HG02623 (cell line): ENCODE results near the gene NTHL1.
"Not testable (repeated sequence)": the region's sequence is repeated elsewhere in the genome, so short reads cannot be mapped to it uniquely, and the experiment has no call there.

Experiments used
- ATAC-seq: cut with Tn5 transposase; IDR thresholded peaks from one replicate; pipeline ENCODE4 v1.9.1; 2021; ENCODE audit warnings: moderate library complexity; ENCODE audit not compliant: unreplicated experiment

The NTHL1 gene

DNA sequence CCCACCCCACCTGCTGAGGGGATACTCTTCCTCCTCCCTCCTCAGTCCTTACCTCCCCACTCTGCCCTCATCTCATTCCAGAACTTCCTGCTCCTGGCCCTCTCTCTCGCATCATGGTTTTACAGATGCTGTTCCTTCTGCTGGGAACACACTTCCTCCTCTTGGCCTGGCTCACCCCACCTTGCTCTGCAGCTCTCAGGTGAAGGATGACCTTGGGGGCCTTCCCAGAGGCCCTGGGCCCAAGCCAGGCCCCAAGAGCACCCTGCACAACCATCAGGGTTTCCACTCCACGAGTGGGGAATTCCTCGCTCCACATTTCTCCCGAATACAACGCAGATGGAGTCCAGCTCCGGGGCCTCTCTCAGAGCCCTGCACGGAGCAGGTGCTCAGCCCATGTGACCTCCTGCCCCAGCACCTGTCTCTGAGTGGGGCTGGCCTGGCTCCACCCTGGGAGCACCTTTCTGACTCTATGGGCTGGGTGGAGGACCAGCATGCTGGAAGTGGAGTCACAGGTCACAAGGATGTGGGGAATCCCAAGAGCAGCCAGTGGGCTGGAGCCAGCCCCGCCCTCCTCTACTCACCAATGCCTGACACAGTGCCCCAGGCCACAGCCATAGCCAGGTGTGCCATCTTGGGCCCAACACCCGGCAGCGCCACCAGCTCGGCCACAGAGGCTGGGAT lies 4.5 kb downstream of the NTHL1 start:
- ATAC-seq, result no peak

DNA sequence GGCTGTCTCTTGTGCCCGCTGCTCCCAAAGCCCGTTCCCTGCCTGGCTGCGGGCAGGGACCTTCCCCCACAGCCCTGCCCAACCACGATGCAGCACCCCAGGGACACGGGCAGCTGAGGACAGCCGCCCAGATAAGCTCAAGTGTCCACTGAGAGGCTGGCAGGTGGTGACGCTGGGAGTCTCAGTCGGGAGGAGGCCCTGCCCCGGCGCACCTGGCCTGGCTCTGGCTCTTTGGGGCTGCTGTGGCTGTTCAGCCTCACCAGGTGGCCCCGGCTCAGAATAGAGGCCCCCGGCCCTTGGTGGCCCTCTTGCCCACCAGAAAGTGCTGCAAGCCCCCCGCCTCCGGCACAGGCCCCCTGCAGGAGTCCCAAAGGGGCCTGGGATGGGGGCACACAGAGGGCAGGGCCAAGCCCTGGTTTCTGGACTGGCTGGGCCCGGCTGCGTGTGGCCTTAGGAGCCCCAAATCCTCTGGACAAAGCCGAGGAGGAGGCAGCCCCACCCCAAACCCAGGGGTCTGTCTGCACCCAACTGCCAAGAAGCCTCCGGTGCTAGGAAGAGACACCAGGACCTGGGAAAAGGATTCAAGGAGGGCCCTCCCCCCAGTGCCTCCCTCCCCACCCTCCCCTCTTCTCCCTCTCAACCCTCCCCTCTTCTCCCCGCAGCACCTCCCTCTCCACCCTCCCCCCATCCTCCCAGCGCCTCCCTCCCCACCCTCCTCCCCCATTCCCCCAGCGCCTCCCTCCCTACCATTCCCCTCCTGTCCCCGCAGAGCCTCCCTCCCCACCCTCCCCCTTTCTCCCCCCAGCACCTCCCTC lies 5.3 kb downstream of the NTHL1 start:
- no peak for ATAC-seq

DNA sequence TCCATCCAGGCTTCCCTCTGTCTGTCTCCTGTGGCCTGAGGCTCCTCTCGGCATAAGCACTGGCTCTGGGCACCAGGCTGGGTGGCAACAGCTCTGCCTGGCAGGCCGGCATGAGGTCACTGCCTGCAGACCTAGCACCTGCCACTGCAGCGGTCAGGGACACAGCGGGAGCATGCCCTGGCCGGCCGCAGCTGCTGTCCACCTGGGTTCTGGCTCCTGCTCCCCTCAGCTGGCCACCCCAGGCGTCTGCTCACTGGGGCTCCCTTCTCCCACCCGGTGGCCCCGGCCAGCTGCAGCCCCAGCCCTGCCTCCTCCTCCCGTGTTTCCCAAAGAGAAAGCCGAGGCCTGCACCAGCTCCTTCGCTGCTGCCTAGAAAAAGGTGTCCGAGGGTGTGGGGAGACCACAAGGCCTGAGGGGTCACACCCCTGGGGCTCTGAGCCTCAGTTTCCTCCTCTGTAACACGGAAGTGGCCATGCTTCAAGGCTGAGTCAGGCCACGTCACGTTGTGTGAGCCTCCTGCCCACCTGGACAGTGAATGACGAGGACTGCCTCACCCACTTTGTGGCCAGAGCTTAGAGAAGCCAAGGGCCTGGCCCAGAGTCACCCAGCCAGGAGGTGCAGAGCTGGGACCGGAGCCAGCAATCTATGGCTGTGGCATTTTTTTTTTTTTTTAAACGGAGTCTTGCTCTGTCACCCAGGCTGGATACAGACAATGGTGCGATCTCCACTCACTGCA lies 6.7 kb downstream of the NTHL1 start:
- no peak for ATAC-seq

DNA sequence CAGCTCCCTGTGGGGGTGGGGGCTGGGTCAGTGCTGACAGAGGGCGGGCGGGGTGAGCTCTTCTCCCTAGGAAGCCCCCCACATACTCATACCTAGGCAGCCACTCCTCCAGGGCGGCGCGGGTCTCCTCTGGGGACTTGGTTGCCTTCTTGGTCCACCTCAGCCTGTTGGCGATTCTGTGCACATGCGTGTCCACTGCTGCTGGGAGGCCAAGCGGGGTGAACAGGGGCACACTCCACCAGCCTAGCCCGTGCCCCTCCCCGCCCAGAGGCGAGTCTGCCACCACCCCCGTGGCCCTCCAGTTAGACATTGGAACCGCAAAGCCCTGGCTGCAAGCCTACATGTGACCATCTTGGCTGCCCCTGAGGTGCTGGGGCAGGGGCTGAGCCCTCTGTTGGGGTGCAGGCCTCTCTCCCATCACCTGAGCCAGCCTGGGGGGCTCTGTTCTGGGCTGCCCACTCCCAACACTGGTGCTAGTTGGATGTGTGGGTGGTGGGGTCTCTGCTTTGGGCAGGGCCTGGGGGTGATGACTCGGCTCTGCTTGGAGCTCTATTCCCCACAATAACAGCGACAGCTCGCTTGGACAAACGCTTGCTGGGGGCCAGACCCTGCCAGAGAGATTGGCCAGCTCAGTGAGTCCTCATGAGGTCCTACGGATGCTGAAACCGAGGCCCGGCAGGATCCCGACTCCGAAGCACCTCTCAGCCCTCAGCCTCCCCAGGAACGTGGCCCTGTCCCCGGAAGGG lies 7.4 kb downstream of the NTHL1 start:
- ATAC-seq, result no peak

DNA sequence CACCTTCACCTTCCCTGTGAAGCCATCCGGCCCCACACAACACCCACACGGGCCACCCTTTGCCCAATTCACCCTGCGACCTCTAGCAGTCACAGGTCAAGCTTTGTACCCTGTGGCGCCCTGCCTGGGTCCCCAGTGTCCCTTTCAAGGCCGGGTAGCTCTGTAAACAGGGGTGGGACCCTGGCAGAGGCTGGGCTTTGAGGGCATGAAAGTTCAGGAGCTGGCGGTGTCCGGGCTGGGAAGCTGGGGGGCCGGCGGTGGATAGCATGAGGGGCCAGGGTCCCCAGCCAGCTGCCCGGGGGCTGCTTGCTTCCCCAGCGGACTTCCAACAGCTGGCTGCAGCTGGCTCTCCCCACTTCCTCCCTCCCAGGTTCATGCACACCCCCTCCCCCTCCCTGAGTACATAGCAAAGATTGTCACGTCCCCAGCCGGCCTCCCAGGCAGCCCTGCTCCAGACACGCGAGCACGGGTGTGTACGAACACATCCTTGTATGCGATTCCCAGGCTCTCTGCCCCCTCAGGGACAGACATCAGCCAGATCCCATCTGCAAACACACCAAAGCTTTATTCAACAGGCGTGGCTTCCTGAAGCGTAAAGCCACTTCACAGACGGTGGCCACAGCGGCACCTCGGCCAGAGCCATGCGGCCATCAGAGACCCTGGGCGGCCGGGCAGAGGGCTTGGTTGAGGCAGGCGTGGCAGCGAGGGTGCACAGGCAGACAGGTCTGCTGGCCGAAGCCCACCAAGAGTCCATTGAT lies 8.2 kb downstream of the NTHL1 start:
- no peak for ATAC-seq

DNA sequence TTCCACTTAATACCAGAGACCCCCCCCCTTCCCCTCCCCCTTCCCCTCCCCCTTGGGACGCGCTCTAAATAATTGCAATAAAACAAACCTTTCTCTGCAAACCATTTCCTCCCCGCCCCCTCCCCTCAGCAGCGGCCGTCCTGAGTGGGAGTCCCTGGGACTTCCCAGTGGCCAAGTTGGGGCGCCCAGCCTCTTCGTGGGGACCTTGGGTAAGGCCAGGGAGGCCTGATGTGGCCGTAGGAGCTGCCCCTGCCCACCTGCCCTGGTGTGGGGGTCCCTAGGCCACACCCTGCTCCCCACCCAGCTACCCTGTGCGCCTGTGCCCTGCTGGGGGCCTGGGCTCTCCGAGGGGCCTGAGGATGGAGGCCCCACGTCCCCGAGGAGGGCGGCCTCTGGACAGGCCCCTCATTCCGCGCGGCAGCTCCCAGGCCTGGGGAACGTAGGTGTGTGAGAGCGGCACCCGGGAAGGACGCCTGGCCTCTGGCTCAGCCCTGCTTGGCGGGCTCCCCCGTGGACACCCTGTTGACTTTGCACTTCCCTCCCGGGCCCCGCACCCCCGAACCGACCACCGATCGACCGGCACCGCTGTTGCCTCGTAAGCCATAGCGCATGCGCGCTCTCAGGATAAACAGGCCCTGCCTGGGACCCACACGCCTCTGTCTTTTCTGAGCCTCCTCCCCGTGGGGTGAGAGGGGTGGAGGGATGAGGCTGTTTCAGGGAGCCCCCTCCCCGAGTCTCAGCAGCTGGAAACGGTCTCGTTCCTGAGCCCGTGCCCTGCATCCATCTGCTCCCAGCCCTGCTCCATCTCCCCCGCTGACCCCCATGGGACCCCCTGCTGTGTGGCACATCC lies 9.0 kb downstream of the NTHL1 start:
- no peak for ATAC-seq

DNA sequence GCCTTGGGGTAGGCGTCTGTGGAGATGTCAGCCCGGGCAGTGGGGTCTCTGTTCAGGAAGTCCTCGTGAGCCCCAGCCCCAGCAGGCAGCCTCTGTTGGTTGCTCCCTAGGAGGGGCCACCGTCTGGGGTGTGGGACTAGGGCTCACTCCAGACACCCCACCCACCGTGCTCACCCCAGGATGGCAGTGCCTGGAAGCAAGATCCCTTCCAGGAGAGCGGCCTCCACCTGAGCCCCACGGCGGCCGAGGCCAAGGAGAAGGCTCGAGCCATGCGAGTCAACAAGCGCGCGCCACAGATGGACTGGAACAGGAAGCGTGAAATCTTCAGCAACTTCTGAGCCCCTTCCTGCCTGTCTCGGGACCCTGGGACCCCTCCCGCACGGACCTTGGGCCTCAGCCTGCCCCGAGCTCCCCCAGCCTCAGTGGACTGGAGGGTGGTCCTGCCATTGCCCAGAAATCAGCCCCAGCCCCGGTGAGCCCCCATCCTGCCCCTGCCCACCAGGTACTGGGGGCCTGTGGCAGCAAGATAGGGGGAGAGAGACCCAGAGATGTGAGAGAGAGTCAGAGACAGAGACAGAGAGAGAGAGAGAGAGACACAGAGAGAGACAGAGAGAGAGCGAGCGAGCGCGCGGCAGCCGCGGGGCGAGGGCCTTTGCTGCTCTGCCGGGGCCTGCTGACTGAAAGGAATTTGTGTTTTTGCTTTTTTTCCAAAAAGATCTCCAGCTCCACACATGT lies 9.8 kb downstream of the NTHL1 start:
- ATAC-seq, result no peak

DNA sequence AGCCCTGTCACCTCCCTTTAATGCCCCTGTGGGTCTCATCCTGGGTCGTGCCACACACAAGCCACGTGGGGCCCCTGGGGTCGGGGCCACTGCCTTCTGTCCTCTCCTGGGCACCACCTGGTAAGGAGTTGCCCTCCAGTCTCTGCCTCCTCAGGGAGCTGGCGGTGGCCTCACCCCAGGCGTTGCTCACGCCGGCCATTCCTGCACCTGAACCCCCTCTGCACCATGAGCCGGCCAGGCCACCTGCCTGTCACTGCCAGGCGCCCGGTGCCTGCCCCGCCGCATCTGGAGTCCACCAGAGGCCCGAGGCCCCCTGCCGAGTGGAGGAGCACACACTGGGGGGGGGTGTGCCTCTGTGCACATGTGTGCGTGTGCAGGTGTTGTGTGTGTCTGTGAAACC lies 10.5 kb downstream of the NTHL1 start:
- ATAC-seq, result no peak

DNA sequence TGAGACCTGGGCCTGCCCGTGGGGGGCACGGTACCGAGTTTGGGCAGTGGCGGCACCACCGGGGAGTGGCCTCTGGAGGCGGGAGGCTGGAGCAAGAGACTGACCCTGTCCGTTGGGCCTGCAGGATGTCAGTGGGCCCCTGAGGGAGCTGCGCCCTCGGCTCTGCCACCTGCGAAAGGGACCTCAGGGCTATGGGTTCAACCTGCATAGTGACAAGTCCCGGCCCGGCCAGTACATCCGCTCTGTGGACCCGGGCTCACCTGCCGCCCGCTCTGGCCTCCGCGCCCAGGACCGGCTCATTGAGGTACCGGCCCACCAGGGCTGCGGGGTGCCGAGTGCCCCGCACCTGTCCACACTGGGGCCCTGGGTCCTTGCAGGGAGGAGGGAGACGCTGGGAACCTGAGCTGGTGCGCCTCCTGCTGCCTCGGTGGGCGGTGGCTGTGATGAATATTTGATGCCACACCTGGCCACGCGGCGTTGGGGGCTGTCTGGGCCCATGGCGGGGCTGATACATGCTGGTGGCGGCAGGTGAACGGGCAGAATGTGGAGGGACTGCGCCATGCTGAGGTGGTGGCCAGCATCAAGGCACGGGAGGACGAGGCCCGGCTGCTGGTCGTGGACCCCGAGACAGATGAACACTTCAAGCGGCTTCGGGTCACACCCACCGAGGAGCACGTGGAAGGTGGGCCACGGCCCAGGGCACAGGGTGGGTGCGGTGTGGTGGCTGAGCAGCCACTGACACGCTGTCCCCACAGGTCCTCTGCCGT lies 11.3 kb downstream of the NTHL1 start:
- ATAC-seq, result no peak

DNA sequence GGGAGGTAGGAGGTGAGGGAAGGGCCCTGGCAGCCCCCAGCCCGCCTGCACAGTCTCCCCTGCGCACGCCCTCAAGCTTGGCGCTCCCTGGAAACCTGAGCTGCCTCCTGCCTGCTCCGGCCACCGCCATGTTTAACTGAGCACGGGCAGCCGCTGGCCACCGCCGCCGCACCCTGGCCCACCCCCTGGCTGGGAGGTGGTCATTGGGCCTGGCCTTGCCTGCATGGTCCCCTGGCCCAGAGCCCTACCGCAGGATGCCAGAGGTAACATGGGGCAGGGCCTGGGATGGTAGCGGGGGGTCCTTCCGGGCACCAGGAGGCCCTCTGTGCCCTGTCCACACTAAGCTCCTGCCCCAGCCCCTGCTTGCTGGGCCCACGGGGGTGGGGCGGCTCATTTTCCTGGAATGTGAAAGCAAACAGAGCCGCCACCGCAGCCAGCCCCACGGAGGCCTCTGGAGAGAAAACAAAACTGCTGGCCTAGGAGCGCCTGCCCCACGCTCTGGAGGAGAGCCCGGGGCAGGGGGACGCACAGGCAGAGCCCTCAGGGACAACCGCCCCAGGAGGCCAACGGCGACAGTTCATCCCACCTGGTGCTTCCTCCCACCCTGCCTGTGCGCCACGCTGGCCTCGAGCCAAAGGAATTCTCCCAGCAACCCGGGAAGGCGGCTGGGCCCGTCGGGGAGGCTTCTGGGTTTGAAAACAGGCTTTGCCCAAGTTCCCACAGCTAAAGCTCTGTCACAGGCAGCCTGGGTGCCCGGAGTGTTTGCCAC lies 12.0 kb downstream of the NTHL1 start:
- no peak for ATAC-seq

DNA sequence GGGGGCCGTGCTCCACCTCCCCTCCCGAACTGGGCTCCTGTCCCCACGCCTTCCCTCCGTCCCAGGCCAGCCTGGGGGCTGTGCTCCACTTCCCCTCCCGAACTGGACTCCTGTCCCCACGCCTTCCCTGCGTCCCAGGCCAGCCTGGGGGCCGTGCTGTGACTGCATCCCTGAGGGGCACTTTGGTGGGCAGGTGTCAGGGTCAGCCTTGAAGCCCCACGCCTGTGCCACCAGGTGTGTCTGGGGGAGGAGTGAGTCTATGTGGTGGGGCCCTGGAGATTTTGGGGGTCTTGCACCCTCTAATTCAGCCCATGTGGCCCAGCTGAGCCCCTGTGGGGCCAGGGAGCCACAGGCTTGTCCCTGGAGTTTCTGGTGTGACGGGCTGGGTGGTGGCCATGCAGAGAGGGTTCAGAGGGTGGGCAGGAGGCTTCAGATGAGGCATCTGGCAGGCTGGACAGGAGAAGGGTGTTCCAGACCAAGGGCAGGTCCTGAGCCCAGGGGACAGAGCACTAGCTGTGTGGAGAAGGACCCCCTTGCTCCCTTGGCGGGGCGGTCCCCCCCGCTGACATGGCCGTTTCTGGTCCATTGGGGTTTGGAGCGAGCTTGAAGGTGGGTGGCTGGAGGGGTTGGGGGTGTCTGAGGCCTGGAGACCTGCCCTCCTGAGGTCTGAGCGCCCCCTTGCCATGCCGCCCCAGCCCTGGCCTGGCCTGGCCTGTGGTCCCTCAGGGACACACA lies 12.8 kb downstream of the NTHL1 start:
- ATAC-seq, result no peak

DNA sequence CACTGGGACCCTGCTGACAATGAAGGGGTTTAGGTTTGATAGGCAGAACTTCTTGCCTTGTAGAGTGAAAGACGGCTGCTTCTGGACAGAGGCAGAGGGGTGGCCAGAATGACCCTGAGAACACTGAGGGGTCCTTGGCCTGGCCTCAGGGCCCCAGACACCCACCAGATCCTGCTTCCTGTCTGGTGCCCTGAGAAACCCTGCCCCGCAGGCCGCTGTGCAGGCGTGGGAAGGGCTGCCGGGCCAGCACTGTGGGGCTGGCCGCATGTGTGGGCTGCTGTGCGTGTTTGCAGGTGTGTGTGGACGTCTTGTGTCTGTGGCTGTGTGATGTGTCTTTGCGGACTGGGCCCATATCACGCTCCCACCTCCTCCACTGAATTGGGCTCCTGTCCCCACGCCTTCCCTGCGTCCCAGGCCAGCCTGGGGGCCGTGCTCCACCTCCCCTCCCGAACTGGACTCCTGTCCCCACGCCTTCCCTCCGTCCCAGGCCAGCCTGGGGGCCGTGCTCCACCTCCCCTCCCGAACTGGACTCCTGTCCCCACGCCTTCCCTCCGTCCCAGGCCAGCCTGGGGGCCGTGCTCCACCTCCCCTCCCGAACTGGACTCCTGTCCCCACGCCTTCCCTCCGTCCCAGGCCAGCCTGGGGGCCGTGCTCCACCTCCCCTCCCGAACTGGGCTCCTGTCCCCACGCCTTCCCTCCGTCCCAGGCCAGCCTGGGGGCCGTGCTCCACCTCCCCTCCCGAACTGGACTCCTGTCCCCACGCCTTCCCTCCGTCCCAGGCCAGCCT lies 13.5 kb downstream of the NTHL1 start:
- ATAC-seq, result not testable (repeated sequence)

DNA sequence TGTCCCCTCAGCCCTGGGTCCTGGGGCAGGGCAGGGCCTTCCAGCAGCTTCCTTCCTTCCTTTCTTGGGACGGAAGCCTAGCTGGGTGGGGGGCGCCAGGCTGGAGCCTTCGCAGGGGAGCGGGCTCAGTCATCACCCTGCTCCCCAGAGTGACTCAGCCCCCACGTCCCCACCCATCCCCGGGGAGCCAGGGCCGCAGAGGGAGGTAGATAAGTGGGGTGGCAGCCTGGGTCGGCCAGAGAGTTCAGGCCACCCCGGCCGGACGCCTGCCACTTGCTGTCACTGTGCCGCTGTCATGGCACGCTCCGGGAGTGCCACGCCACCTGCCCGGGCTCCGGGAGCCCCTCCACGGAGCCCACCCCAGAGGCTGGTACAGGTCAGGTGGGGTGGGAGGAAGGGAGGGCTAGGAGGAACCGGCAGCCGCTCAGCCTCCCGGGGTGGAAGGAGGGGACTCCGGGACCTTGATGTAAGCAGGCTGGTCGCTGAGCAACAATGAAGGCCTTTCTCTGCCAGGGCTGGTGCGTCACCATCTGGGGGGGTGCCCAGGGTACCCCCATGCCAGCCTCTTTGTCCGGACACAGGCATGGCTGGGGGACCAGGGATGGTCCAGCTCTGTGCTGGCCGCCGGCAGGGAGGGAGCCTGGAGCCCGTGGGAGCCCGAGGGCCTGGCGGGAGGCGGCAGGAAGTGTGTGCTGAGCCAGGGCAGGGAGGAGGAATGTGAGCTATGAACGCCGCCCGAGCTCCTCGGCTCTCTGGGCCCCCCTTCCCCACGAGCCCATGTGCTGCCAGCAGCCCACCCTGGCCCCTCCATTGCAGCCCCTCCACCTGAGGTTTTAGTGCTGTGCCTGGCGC lies 14.4 kb downstream of the NTHL1 start:
- no peak for ATAC-seq

DNA sequence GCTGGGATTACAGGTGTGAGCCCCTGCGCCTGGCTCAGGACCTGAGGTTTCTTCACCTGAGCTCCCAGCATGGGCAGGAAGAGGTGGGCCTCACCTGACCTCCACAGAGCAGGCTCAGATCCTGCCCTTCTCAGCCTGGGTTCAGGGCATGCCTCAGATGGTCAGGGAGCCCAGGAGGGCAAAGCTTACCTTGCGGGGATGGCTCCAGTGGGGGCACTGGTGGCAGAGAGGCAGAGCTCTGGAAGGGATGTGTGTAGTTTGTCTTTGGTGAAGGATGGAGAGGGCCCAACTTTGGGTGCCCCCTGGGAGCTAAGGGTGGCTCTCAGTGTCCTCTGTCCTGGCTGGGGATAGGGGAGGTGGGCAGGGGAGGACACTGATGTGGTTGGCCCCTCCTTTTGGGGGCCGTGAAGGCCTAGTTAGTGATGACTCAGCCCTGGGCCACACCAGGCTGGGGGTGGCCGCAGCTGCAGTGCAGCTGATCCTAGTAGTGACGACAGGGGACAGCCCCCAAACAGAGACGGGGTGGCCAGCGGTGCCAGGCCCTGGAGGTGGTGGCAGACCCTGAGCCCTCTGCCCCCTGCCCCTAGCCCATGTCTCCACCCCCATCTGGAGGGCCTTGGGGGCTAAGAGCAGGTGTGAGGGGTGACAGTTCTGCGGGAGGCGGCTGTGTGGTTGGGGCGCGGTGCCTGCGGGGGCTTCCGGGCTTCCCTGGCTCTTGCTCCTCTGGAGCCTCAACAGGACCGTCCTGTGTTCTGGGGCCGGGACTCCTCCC lies 15.2 kb downstream of the NTHL1 start:
- ATAC-seq, result no peak
